Stimulated activated CD8-positive, alpha-beta memory T cell treated with anti-CD3 and anti-CD28 coated beads, Interleukin-12 subunit alpha, Interleukin-12 subunit beta, amount 100 ng/mL, for 1 hour (primary cell): Measurements from ENCODE around the gene PSMD9.

ENCODE experiments used
- DNase-seq: peaks from one replicate; pipeline ENCODE4 v3.0.0-alpha.2; 2020; ENCODE audit warnings: low read depth

Gene PSMD9

DNA sequence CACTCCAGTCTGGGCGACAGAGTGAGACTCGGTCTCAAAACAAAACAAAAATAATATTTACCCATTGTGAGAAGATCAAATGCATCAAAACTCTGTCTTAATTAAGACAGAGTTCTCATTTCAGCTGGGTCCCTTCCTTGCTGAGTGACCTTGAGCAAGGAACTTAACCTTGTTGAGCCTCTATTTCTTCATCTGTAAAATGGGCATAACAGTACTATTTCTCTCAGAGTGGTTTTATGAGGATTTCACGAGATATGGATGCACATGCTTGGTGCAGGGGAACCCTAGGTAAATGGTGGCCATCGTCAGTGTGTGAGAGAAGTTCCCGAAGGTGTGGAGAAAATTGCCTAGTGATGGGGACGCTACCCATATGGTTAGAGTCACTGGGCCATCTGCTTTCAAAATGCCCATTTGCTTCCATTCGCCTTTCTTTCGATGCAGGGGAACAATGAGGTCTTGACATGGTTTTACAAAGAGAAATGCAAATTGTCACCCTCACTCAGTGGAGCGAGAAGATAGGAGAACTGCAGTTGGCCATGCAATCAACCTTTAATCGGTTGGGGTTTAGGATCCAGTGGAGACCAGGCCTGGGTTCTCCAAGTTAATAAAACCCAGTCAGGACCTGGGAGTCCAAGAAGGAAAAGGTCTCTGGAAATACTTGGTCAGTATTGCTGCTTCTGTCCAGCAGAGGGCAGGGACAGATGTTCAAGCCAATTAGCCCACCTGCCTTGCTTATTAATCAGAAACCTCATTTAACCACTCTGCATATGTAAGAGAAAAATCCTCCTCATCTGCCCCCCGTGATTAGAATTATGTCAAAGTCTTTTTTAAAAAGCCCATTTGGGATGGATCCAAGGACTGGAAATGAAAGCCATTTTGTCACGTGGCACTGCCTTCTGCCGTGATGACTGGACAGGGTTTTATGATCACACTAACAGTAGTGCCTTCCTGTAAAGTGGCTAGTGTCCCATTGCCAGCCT lies 67.0 kb downstream of the PSMD9 start:
- DNase-seq = no peak

GRCh38 chr12:121957861-121958515 lies 69.4 kb downstream of the PSMD9 start:
- DNase-seq = no peak

- no peak for DNase-seq
Observed at GRCh38 chr12:121958541-121959240, 70.1 kb downstream of the PSMD9 start.

DNA sequence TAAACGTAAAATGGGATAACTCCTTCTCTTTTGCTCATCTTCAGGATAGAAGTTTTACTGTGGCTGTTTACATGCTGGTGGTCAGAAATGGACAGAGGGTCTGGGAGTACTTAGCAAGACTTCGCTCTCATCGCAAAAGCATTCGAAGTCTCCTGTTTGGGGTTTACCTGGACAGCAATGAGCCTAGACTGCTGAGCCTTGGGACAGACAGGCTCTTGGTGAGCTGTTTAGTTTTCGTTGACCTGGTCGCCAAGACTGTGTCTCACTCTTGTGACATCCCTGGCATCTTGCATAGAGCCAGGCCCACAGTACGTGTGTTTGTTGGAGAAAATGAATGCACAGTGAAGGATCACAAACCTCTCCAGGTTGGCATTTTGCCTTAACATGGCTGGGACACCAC lies 72.0 kb downstream of the PSMD9 start:
- no peak for DNase-seq

DNA sequence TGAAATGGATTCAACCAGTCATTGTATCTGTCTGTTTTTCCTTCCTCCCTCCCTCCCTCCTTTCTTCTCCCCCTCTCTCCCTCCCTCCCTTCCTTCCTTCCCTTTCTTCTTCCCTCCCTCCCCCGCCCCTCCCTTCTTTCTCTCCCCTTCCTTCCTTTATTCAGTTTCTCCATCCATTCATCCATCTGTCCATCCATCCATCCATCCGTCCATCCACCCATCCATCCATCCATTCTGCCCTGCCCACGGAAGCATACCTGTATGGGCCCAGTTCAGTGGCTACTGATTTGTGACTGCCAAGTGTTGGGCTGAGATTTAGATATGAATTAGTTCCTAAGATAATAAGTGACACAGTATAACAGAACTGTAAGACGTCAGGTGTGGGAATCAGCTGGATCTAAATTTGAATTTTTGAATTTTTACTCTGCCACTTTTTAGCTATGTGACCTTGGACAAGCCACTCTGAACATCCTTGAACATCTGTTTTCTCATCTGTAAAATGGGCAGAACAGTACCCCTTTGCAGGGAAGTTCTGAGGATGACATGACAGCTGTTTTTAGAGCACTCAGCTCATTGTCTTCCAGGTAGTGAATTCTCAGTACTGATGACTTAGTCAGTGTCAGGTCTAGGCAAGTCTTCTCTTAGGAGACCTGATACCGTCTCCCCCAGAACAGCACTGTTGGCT lies 72.7 kb downstream of the PSMD9 start:
- DNase-seq = no peak

- DNase-seq = no peak
Observed at GRCh38 chr12:121963341-121964018, 74.9 kb downstream of the PSMD9 start.

DNA sequence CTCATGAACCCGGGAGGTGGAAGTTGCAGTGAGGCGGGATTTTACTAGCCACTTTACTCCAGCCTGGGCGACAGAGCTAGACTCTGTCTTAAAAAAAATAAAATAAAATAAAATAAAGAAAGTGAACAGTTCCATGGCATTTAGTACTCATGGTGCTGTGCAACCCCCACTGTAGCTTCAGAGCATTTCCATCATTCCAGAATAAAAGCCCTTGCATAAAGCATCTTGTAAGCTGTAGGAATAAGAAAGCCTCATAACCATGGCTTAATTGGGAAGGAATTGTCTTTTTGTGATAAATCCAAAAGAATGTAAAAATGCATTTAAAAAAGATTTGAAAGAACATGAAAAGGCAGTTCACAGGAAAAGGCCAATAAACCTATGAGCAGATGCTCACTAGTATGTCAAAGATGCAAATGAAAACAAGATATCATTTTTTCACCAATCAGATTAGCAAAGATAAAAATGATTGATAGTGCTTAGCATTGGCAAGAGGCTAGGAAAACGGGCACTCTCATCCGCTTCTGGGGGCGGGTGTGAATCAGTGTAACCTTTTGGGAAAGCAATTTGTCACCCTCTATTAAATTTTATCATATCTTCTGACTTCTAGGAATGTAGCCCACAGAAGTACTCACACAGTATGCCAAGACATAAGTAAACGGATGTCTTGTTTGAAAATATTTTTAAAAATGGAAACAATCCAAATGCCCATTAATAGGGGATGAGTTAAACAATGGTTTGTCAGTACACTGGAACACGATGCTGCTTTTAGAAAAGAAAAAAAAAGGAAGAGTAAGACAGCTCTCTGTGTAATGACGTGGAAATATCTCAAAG lies 76.4 kb downstream of the PSMD9 start:
- no peak for DNase-seq

GRCh38 chr12:121966959-121967358 lies 78.4 kb downstream of the PSMD9 start:
- no peak for DNase-seq
